EL (cell line): ENCODE data around the gene ALDH1A3.

ENCODE experiments used
- DNase-seq: peaks from one replicate; pipeline ENCODE4 v3.0.0-alpha.2; 2016

ALDH1A3 gene

GRCh38 chr15:100902436-100903167 lies 23.0 kb downstream of the ALDH1A3 start:
- peak; percentile 81 for DNase-seq

- DNase-seq = no peak
Observed at GRCh38 chr15:100903168-100903554, 23.5 kb downstream of the ALDH1A3 start.

GRCh38 chr15:100905850-100906249 lies 26.2 kb downstream of the ALDH1A3 start:
- DNase-seq = no peak

GRCh38 chr15:100908466-100908865 lies 28.8 kb downstream of the ALDH1A3 start:
- DNase-seq = no peak

- no peak for DNase-seq
Observed at GRCh38 chr15:100909565-100909964, 29.9 kb downstream of the ALDH1A3 start.

DNA sequence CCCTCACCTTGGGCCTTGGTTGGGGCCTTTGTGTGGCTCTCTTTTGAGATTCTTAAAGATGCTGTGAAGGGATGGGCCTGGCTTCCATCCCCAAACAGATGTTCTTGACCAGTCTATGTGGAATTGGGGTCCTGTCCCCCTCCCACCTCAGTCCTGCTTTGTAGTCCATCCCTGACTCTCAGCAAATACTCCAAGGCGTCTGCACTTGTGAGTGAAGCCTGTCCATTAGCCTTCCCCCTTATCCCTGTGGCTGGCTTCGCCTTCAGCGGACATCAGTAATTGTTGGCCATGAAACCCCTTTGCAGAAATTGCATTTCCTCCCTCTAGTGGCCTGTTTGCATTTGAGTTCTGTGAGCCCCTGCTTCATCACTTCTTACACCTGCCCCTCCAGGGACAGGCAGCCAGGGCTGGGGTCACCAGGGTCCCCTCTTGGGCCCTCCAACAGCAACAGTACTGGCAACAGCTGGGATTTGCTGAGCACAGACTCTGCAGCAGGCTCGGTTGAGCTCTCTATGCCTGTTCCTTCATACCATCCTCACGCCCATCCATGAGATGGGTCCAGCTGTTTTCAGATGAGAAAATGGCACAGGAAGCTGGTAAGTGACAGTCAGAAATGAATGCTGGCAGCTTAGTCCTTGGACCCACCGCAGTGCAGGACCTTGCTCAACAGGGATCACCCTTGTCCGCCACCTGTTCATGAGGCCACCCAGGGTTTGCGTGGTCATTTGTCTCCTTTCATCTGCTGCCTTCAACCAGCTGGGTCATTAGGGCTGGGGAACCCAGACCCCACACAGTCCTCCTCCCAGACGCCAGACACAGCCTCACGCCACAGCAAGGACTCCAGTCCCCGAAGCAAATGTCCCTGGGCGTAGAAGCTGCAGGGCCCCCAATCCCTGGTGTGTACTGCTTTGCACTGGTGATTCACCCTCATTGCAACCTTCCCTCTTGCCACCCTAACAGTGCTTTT lies 30.6 kb downstream of the ALDH1A3 start:
- DNase-seq = no peak

DNA sequence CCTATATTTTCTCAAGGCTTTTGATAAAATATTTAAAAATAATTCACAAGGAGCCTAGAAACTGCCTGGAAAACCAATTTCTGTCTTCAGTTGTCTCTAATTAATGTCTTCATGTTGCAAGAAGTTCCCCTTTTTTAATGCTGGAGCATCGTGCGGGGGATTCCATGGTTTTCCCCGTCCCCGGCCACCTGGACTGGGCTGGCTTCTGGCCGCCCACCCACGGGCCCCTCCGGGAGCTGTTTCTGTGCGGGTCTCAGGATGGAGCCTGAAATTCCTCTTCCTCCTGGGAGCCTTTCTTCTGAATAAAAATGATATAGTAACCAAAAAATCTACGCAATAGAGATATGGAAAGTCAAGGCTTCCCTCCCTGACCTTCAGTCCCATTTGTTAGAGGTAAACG lies 31.5 kb downstream of the ALDH1A3 start:
- no peak for DNase-seq

DNA sequence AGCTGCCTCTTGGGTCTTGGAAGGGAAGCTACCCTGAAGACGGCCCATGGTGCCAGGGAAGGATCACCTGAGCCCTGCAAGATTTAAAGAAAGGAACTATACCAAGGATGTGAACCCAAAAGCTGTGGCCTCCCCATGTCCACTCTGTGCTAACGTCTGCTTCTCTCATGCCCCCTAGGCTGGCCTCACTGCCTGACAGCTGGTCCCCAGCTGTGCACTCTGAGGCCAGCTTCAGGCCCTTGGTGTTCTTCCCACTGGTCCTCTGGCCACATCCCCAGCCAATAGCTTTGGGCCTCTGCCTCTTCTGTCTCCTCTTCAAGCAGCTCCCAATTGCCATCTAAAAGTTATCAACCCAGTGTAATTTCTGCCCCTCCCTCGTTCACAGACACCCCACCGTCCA lies 34.3 kb downstream of the ALDH1A3 start:
- no peak for DNase-seq

DNA sequence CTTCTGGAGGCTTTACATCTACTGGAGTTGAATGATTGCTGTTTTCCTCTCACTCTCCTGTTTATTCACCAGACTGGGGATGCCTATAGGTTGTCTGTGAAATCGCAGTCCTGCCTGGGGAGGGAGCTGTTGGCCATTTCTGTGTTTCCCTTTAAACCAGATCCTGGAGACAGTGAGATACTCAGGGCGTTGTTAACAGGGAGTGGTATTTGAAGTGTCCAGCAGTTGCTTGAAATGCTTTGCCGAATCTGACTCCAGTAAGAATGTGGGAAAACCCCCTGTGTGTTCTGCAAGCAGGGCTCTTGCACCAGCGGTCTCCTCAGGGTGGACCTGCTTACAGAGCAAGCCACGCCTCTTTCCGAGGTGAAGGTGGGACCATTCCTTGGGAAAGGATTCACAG lies 35.2 kb downstream of the ALDH1A3 start:
- peak; percentile 17 for DNase-seq

DNA sequence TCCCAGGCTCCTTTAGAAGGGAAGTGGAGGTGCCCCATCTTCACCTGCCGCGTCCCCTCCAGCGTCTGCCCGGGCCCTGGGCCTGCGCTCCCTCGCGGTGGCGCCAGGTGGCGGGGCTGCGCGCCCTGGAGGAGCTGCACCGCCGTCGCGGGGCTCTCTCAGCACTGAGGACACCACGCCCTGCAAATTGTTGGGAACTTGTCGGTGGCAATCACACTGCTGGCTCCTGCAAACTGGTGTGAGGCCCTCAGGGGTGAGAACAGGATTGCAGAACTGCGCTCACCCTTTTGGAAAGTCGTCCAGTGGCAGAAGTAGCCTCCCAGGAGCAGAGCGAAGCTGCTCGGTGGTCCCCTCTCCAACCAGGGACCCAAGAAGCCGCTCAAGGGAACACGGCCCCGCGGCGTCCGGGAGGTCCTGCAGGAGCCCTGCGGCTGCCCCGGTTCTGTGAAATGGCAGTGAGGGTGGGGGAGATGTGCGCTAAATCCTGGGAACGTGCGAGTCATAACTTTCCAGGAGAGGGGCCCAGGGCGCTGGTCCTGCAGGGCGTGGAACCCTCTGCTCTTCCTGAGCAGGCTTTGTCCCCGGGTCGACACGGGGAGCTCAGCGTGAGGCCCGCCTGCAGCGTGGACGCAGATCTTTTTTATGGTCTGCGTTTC lies 38.5 kb downstream of the ALDH1A3 start:
- DNase-seq = peak; percentile 79

- DNase-seq = peak; percentile 62
Observed at GRCh38 chr15:100918690-100919480, 39.3 kb downstream of the ALDH1A3 start, which contains the start of gene LRRK1. TSS of gene LRRK1 (plus strand) at chr15:100919357. CDS start at chr15:100924633, 5,276 bp downstream.

GRCh38 chr15:100919481-100920405 lies 40.1 kb downstream of the ALDH1A3 start:
- DNase-seq = peak; percentile 45

GRCh38 chr15:100920516-100921135 lies 41.0 kb downstream of the ALDH1A3 start:
- DNase-seq = no peak

DNA sequence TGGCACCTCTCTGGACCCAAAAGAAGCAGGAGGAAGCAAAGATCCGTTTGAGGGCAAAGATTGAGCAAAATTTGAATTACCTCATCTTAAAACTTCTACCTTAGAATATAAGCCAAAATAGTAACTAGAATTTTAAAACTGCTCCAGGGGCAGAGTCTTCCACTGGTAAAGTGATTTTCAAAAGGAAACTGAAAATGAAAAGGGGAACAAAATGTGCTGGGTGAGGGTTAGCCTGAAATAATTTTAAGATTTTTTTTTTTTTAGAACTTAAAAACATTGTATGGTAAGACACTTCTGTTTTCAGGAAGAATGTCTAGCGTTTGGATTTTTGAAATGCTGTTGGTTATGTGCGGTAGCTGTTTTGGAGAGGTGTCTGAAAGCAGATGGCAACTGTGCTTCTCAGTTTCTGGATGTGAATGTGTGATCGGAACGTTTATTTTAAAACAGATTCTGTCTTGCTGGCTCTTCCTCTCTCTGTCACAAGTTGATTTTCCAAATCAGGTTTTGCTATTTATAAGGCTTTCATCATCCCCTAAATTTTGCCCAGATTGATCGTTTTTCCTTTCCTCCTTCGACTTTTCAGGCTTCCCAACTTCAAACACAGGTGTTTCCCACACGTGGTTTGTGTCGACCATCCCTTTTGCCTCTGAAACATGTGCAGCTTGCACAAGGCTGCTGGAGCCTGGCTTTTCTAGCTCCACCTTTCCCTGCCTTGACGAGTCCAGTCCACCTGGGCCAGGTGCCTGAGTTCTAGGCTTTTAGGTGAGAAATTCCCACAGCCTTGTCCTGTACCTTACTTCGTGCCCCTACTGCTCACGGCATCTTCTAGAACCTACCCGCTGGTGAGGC lies 42.8 kb downstream of the ALDH1A3 start:
- DNase-seq = no peak

DNA sequence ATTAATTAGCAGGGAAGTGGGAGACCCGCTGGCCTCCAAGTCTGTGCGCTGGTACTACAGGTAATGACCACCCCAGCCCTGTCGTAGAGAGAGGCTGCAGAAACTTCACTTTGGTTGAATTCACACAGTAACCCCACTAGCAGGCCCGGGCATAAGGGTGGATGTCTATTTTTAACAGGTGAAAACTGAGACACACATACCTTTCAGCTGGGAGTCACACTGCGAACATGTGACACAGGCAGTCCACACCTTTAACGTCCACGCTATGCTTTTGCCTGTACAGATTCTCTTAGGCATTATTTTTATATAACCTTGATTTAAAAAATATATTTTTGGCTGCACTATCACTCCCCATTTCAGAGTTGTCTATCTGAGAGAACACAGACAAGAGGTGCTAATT lies 43.4 kb downstream of the ALDH1A3 start:
- DNase-seq = no peak

DNA sequence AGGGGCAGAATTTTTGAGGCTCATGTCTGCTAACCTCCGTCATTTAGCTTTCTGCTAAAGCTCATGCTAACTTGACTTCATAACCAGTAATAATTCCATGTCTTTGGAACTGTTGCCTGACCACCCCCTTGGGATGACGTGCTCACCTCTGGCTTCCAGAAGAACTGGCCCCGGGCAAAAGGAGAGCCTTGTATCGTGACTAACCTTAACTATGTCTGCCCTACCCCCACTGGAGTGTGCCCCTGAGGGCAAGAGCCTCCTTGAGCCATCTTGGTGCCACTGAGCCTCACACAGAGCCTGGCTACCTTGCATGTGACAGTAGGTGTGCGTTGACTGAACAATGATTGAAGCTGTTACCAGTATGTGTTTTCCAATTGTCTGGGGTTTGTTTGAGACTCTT lies 44.3 kb downstream of the ALDH1A3 start:
- no peak for DNase-seq

GRCh38 chr15:100924436-100924835 lies 44.8 kb downstream of the ALDH1A3 start:
- no peak for DNase-seq

GRCh38 chr15:100925480-100925879 lies 45.8 kb downstream of the ALDH1A3 start:
- DNase-seq = no peak

DNA sequence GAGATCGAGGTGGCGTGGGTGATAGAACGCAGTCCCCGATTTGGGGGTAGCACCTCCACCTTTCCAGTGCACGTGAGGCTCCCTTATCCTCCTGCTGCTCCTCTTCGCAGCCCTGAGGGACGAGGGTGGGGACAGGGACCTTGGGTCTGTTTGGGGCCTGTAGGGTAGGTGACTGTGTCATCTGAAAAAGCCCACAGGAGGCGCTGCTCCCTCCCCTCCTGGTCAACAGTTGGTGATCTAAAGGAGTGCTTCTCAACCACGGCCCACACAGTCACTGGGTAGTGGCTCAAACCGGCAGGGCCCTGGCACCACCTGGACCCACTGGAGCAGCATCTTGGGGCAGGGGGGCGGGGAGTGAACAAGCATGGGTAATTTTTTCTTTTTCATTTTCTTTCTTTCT lies 46.6 kb downstream of the ALDH1A3 start:
- DNase-seq = no peak
